GM18499 (cell line): ENCODE results near the gene BGLAP.

Source experiments
- ATAC-seq: cut with Tn5 transposase; IDR thresholded peaks from one replicate; pipeline ENCODE4 v1.9.1; 2021; ENCODE audit warnings: moderate number of reproducible peaks; ENCODE audit not compliant: insufficient read depth, unreplicated experiment

Gene BGLAP

GRCh38 chr1:156251527-156251926 lies 9.5 kb downstream of the BGLAP start:
- ATAC-seq = no peak

GRCh38 chr1:156253634-156254033 lies 11.7 kb downstream of the BGLAP start:
- no peak for ATAC-seq

- ATAC-seq = no peak
Measured at GRCh38 chr1:156257711-156258110, 15.7 kb downstream of the BGLAP start.

- ATAC-seq = no peak
Measured at GRCh38 chr1:156258859-156259258, 16.9 kb downstream of the BGLAP start.

- no peak for ATAC-seq
Measured at GRCh38 chr1:156259805-156260204, 17.8 kb downstream of the BGLAP start.

- no peak for ATAC-seq
Measured at GRCh38 chr1:156260896-156261295, 18.9 kb downstream of the BGLAP start.

- ATAC-seq = no peak
Measured at GRCh38 chr1:156262461-156263287, 20.7 kb downstream of the BGLAP start.

- no peak for ATAC-seq
Measured at GRCh38 chr1:156263288-156263655, 21.3 kb downstream of the BGLAP start.

GRCh38 chr1:156266051-156266450 lies 24.1 kb downstream of the BGLAP start:
- ATAC-seq = no peak

GRCh38 chr1:156268336-156268735 lies 26.4 kb downstream of the BGLAP start:
- ATAC-seq = no peak

- no peak for ATAC-seq
Measured at GRCh38 chr1:156270314-156270713, 28.3 kb downstream of the BGLAP start.

GRCh38 chr1:156276532-156276931 lies 34.5 kb downstream of the BGLAP start:
- ATAC-seq = no peak

GRCh38 chr1:156276966-156277381 lies 35.0 kb downstream of the BGLAP start:
- no peak for ATAC-seq

- ATAC-seq = no peak
Measured at GRCh38 chr1:156279837-156280236, 37.9 kb downstream of the BGLAP start.

GRCh38 chr1:156281281-156281680 lies 39.3 kb downstream of the BGLAP start:
- ATAC-seq = no peak

- no peak for ATAC-seq
Measured at GRCh38 chr1:156281693-156282478, 39.9 kb downstream of the BGLAP start.

- ATAC-seq = peak; percentile 43
Measured at GRCh38 chr1:156282479-156283222, 40.7 kb downstream of the BGLAP start, which contains the start of gene SMG5. TSS of gene SMG5 (minus strand) at chr1:156282825. CDS start at chr1:156282680, 145 bp downstream.

- no peak for ATAC-seq
Measured at GRCh38 chr1:156283521-156283920, 41.5 kb downstream of the BGLAP start.

- no peak for ATAC-seq
Measured at GRCh38 chr1:156284112-156284511, 42.1 kb downstream of the BGLAP start, which contains the start of gene TMEM79. TSS of gene TMEM79 (plus strand) at chr1:156284325. CDS start at chr1:156285227, 902 bp downstream.

GRCh38 chr1:156284757-156285156 lies 42.8 kb downstream of the BGLAP start:
- ATAC-seq = no peak

- no peak for ATAC-seq
Measured at GRCh38 chr1:156285437-156285836, 43.5 kb downstream of the BGLAP start.
